Measurements from ENCODE around the gene PDSS2. TPM values are rescaled to one million over a fixed set of nuclear protein-coding genes. Genes with fewer than 3 reads are reported as not detected.

PDSS2 gene
- total RNA-seq, 1 experiment from 2014 or later: 17.7 TPM

DNA sequence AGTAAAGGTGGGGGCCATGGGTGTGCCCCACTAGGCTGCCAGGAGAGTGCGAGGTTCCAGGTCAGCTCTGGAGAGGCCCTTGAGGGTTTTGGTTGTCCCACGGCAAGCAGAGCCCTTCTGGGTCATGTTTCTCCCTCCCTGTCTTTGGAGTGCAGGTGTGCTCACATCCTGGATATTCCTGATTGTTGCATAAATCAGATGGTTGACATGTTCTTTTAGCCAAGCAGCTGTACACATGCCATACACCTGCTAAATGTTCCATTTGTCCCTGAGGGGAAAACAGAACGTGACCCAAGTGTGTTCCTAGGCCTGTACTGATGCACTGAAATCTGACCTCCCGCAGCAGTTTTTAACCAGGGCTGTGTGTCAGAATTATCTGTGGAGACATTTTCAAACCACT lies 266.5 kb downstream of the PDSS2 start:
- ATAC-seq (no peak), DNase-seq (ENCODE audit: low read depth, low spot score) (no peak)
- no peaks in the 10 kb centered on the region for H3K9me3 ChIP-seq (ENCODE audit: control insufficient read depth, insufficient read depth, low read depth, low read length)
- in situ Hi-C loops (cut with HindIII; ENCODE audit: low pct_unique_long_range_greater_than_20kb, low sequenced_read_pairs): no loop called here
- no peak overlapping the region for H3K27ac ChIP-seq (ENCODE audit: low read length)
- TF ChIP-seq TCF7L2 (IDR thresholded peaks at IDR 0.05; ENCODE audit: low read depth, low read length): no peak
- TF ChIP-seq, protein P1, sequence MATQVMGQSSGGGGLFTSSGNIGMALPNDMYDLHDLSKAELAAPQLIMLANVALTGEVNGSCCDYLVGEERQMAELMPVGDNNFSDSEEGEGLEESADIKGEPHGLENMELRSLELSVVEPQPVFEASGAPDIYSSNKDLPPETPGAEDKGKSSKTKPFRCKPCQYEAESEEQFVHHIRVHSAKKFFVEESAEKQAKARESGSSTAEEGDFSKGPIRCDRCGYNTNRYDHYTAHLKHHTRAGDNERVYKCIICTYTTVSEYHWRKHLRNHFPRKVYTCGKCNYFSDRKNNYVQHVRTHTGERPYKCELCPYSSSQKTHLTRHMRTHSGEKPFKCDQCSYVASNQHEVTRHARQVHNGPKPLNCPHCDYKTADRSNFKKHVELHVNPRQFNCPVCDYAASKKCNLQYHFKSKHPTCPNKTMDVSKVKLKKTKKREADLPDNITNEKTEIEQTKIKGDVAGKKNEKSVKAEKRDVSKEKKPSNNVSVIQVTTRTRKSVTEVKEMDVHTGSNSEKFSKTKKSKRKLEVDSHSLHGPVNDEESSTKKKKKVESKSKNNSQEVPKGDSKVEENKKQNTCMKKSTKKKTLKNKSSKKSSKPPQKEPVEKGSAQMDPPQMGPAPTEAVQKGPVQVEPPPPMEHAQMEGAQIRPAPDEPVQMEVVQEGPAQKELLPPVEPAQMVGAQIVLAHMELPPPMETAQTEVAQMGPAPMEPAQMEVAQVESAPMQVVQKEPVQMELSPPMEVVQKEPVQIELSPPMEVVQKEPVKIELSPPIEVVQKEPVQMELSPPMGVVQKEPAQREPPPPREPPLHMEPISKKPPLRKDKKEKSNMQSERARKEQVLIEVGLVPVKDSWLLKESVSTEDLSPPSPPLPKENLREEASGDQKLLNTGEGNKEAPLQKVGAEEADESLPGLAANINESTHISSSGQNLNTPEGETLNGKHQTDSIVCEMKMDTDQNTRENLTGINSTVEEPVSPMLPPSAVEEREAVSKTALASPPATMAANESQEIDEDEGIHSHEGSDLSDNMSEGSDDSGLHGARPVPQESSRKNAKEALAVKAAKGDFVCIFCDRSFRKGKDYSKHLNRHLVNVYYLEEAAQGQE (IDR thresholded peaks at IDR 0.05; ENCODE audit: insufficient read depth in 1 of 2, low read depth in 2 of 2, low read length in 1 of 2): no peak
- TF ChIP-seq SIN3A (IDR thresholded peaks at IDR 0.05; ENCODE audit: borderline replicate concordance, insufficient read depth, low read depth, low read length): no peak
- TF ChIP-seq, protein P2, sequence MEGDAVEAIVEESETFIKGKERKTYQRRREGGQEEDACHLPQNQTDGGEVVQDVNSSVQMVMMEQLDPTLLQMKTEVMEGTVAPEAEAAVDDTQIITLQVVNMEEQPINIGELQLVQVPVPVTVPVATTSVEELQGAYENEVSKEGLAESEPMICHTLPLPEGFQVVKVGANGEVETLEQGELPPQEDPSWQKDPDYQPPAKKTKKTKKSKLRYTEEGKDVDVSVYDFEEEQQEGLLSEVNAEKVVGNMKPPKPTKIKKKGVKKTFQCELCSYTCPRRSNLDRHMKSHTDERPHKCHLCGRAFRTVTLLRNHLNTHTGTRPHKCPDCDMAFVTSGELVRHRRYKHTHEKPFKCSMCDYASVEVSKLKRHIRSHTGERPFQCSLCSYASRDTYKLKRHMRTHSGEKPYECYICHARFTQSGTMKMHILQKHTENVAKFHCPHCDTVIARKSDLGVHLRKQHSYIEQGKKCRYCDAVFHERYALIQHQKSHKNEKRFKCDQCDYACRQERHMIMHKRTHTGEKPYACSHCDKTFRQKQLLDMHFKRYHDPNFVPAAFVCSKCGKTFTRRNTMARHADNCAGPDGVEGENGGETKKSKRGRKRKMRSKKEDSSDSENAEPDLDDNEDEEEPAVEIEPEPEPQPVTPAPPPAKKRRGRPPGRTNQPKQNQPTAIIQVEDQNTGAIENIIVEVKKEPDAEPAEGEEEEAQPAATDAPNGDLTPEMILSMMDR (IDR thresholded peaks at IDR 0.05): no peak
- no peak for TF ChIP-seq POLR2AphosphoS5 (IDR thresholded peaks at IDR 0.05; ENCODE audit: low read depth, low read length)
- BruUV-seq (replicated peaks): no TSS peak
- H3K27me3 ChIP-seq (ENCODE audit: control insufficient read depth, insufficient read depth, low read length): no peaks in the 10 kb centered on the region
- intact Hi-C loops (cut with micrococcal nuclease; ENCODE audit: unreplicated experiment): no loop called here
- POLR2A ChIA-PET: no interaction called here
- H3K36me3 ChIP-seq (ENCODE audit: control insufficient read depth, insufficient read depth, low read length): no peaks in the 10 kb centered on the region
- H3K4me1 ChIP-seq (ENCODE audit: control insufficient read depth, insufficient read depth, low read length): no peaks in the 10 kb centered on the region
- CTCF ChIA-PET: no interaction called here
- H3K4me3 ChIP-seq (ENCODE audit: low read depth in 2 of 2, low read length in 2 of 2): no peak overlapping the region

DNA sequence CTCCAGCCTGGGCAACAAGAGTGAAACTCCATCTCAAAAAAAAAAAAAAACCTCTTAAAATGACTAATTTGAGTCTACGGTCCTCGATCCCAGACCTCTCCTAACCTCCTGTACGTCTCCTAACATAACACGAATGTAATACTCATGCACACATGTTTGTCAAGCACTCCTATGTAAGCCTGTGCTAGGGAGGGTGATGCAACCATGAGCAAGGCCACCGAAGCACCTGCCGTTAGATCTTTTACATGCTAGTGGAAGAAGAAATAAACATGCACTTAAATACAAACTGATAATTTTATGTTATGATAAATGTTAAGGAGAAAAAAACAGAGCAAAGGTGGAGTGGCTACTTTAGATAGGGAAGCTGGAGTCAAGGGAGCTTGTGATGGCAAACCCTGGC lies 271.7 kb downstream of the PDSS2 start:
- H3K36me3 ChIP-seq (ENCODE audit: control insufficient read depth, insufficient read depth, low read length): no peaks in the 10 kb centered on the region
- no peaks in the 10 kb centered on the region for H3K9me3 ChIP-seq (ENCODE audit: control insufficient read depth, insufficient read depth, low read depth, low read length)
- in situ Hi-C loops (cut with HindIII; ENCODE audit: low pct_unique_long_range_greater_than_20kb, low sequenced_read_pairs) (no loop called here), intact Hi-C loops (cut with micrococcal nuclease; ENCODE audit: unreplicated experiment) (no loop called here)
- TF ChIP-seq, protein P1 (IDR thresholded peaks at IDR 0.05; ENCODE audit: insufficient read depth in 1 of 2, low read depth in 2 of 2, low read length in 1 of 2): no peak
- TF ChIP-seq POLR2AphosphoS5 (IDR thresholded peaks at IDR 0.05; ENCODE audit: low read depth, low read length) (no peak), TCF7L2 (IDR thresholded peaks at IDR 0.05; ENCODE audit: low read depth, low read length) (no peak)
- TF ChIP-seq, protein P2 (IDR thresholded peaks at IDR 0.05): no peak
- H3K4me3 ChIP-seq (ENCODE audit: low read depth in 2 of 2, low read length in 2 of 2): no peak overlapping the region
- no peaks in the 10 kb centered on the region for H3K4me1 ChIP-seq (ENCODE audit: control insufficient read depth, insufficient read depth, low read length)
- BruUV-seq (replicated peaks): no TSS peak
- no peak for ATAC-seq
- no peak overlapping the region for H3K27ac ChIP-seq (ENCODE audit: low read length)
- ChIA-PET POLR2A (no interaction called here), CTCF (no interaction called here)
- no peaks in the 10 kb centered on the region for H3K27me3 ChIP-seq (ENCODE audit: control insufficient read depth, insufficient read depth, low read length)
- DNase-seq (ENCODE audit: low read depth, low spot score): no peak

All from Panc1 (cell line).